Measurements from ENCODE around the gene AGTR1.
"Not testable (repeated sequence)": the region's sequence is repeated elsewhere in the genome, so short reads cannot be mapped to it uniquely, and the experiment has no call there.

AGTR1 gene

GRCh38 chr3:148718982-148719862 lies 21.5 kb downstream of the AGTR1 start:
- DNase-seq = no peak

- no peak for DNase-seq
Observed at GRCh38 chr3:148720873-148721272, 23.2 kb downstream of the AGTR1 start.

GRCh38 chr3:148723631-148724030 lies 25.9 kb downstream of the AGTR1 start:
- DNase-seq = no peak

GRCh38 chr3:148727231-148727630 lies 29.5 kb downstream of the AGTR1 start:
- no peak for DNase-seq

GRCh38 chr3:148728753-148729152 lies 31.1 kb downstream of the AGTR1 start:
- DNase-seq = no peak

- no peak for DNase-seq
Observed at GRCh38 chr3:148729476-148730055, 31.9 kb downstream of the AGTR1 start.

GRCh38 chr3:148730676-148731075 lies 33.0 kb downstream of the AGTR1 start:
- DNase-seq = no peak

GRCh38 chr3:148735597-148735996 lies 37.9 kb downstream of the AGTR1 start:
- DNase-seq = no peak

GRCh38 chr3:148736086-148736485 lies 38.4 kb downstream of the AGTR1 start:
- no peak for DNase-seq

- no peak for DNase-seq
Observed at GRCh38 chr3:148737104-148737530, 39.4 kb downstream of the AGTR1 start.

GRCh38 chr3:148739720-148740119 lies 42.0 kb downstream of the AGTR1 start:
- no peak for DNase-seq

- DNase-seq = no peak
Observed at GRCh38 chr3:148740291-148740690, 42.6 kb downstream of the AGTR1 start.

GRCh38 chr3:148741219-148741618 lies 43.5 kb downstream of the AGTR1 start:
- DNase-seq = no peak

GRCh38 chr3:148742118-148742517 lies 44.4 kb downstream of the AGTR1 start:
- DNase-seq = no peak

GRCh38 chr3:148746053-148746452 lies 48.4 kb downstream of the AGTR1 start:
- no peak for DNase-seq

- DNase-seq = no peak
Observed at GRCh38 chr3:148748283-148748682, 50.6 kb downstream of the AGTR1 start.

GRCh38 chr3:148750296-148750695 lies 52.6 kb downstream of the AGTR1 start:
- DNase-seq = no peak

- DNase-seq = no peak
Observed at GRCh38 chr3:148751461-148751860, 53.8 kb downstream of the AGTR1 start.

- not testable (repeated sequence) for DNase-seq
Observed at GRCh38 chr3:148753385-148753784, 55.7 kb downstream of the AGTR1 start.

GRCh38 chr3:148755570-148755969 lies 57.9 kb downstream of the AGTR1 start:
- DNase-seq = no peak

GRCh38 chr3:148756311-148756710 lies 58.6 kb downstream of the AGTR1 start:
- no peak for DNase-seq

- no peak for DNase-seq
Observed at GRCh38 chr3:148757238-148758215, 59.8 kb downstream of the AGTR1 start.

GRCh38 chr3:148758303-148758884 lies 60.7 kb downstream of the AGTR1 start:
- no peak for DNase-seq

All from NCI-H1694 treated with DMSO at 0.1 percent for 48 hours (cell line).